NCI-H187 (cell line): ENCODE results near the gene GTF3C1.

Experiments
- DNase-seq, 2 experiments: peaks; one replicate each; lab custom pipeline; 2025; lab: John Stamatoyannopoulos, UW

Gene GTF3C1

GRCh38 chr16:27427538-27427937 is 122.2 kb downstream of the GTF3C1 start:
- no peak for DNase-seq

GRCh38 chr16:27426423-27427408 is 123.0 kb downstream of the GTF3C1 start:
- no peak for DNase-seq

DNA sequence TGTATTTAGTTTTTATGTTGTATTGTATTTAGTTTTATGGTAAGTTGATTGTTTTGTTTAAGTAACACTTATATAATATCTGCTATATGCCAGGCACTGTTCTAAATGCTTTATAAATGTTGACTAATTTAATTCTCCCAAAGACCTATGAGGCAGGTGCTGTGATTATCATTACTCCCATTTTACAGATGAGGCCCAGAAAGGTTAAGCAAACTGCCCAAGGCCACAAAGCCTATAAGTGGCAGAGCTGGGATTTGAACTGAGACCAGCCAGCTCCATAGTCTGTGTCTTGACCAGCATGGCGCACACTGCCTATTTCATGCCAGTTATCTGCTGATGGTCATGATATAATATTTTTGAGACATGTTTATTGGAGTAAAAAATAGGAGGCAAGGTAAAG is 123.8 kb downstream of the GTF3C1 start:
- no peak for DNase-seq

GRCh38 chr16:27424772-27425498 is 124.8 kb downstream of the GTF3C1 start:
- DNase-seq: no peak

DNA sequence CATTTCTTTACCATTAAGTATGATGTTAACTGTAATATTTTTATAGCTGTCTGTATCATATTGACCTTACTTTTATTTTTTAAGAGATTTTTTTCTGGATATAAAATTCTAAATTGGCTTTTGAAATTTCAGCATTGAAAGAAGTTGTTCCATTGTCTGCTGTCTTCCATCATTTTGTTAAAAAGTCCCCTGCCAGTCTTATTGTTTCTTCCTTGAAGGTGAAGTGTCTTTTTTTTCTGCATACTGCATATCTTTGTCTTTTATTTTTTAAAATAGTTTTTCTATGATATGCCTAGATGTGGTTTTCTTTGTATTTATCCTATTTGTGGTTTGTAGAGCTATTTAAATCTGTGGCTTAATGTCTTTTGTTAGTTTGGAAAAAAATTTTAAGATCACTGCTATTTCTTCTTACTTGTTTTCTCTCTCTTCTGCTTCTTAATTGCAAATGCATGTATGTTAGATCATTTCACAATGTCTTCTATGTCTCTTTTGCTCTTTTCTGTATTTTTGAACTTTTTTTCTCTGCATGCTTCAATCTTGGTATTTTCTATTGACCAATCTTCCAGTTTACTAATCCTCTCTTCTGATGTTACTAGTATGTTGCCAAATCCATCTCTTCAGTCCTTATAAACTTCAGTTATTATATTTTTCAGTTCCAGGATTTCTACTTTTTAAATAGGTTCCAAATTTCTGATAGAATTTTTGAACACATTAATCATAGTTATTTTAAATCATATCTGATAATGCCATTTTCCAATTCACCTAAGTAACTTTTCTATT is 127.6 kb downstream of the GTF3C1 start:
- DNase-seq: no peak

DNA sequence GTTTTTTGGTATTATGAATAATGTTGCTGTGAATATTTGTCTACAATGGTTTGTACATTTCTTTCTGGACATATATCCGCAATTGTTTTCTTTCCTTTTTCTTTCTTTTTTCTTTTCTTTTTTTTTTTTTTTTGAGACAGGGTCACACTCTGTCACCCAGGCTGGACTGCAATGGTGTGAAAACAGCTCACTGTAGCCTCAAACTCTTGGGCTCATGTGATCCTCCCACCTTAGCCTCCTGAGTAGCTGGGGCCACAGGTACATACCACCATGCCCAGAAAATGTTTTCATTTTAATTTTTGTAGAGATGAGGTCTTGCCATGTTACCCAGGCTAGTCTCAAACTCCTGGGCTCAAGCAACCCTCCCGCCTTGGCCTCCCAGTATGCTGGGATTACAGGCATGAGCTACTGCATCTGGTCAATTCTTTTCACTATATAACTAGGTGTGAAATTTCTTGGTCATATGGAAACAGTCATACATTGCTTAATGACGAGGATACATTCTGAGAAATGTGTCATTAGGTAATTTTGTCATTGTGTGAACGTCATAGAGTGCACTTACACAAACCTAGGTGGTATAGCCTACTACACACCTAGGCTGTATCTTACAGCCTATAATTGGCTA is 132.6 kb downstream of the GTF3C1 start:
- no peak for DNase-seq

DNA sequence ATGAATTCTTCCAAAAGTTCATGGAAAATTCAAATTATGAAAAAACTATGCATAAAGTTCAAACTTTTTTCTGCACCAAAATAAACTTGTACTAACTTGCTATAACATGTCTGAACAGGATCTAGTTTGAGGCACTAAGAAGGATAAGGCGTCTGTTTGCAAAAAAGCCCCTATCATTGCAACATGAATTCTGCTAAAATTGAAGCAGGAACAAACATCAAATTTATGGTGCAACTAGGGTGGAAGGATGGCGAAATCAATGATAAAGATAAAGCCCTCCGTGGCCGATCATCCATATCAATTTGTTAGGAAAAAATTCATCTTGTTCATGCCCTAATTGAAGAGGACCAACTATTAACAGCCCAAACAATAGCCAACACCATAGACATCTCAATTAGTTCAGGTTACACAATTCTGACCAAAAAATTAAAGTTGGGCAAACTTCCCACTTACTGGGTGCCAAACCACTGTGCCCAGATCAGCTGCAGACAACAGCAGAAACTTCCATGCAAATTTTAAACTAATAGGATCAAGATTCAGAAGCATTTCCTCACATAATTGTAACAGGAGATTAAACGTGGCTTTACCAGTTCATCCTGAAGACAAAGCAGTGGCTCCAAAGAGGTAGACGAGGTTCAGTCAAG is 134.8 kb downstream of the GTF3C1 start:
- DNase-seq: no peak

- DNase-seq: no peak
Measured at GRCh38 chr16:27413956-27414355, 135.8 kb downstream of the GTF3C1 start.

DNA sequence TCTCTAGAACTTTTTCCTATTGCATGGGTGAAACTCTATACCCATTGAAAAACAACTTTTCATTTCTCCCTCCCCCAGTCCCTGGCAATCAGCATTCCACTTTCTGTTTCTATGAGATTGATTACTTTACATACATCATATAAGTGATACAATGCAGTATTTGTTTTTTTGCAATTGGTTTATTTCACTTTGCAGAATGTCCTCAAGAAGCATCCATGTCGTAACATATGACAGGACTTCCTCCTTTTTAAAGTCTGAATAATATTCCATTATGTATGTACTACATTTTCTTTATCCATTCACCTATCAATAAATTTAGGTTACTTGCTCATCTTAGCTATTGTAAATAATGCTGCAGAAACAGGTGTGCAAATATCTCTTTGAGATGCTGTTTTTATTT is 139.0 kb downstream of the GTF3C1 start:
- no peak for DNase-seq
